HG02970 (cell line): Measurements from ENCODE around the gene STK4.

Experiments
- ATAC-seq: cut with Tn5 transposase; IDR thresholded peaks from one replicate; pipeline ENCODE4 v1.9.1; 2021; ENCODE audit warnings: mild to moderate bottlenecking, moderate library complexity, moderate number of reproducible peaks; ENCODE audit not compliant: unreplicated experiment, low FRiP score

The STK4 gene

GRCh38 chr20:45103072-45103471, 136.8 kb downstream of the STK4 start:
- no peak for ATAC-seq

- no peak for ATAC-seq
Observed at GRCh38 chr20:45104786-45105185, 138.5 kb downstream of the STK4 start.

GRCh38 chr20:45105317-45105716, 139.0 kb downstream of the STK4 start:
- no peak for ATAC-seq

GRCh38 chr20:45109634-45110033, 143.3 kb downstream of the STK4 start:
- ATAC-seq = no peak

DNA sequence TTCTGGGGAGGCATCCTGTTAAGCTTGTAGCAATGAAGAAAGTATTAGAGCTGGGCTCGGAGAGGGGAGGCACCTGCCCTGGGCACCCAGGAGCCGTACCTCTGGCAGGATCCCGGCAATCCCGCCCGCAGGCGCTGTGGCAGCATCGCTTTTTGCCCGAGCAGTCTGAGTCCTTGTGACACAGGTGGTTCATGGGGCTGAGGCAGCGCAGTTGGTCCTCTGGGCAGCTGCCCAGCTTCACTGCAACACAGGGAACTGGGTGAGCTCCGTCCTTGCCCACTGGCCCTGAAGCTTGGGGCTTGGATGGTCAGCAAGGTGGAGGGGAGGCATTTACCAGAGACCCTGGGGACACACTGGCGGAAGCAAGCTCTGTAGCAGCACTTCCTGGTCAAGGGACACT, 144.0 kb downstream of the STK4 start:
- ATAC-seq = no peak

- no peak for ATAC-seq
Observed at GRCh38 chr20:45111285-45111684, 145.0 kb downstream of the STK4 start.

DNA sequence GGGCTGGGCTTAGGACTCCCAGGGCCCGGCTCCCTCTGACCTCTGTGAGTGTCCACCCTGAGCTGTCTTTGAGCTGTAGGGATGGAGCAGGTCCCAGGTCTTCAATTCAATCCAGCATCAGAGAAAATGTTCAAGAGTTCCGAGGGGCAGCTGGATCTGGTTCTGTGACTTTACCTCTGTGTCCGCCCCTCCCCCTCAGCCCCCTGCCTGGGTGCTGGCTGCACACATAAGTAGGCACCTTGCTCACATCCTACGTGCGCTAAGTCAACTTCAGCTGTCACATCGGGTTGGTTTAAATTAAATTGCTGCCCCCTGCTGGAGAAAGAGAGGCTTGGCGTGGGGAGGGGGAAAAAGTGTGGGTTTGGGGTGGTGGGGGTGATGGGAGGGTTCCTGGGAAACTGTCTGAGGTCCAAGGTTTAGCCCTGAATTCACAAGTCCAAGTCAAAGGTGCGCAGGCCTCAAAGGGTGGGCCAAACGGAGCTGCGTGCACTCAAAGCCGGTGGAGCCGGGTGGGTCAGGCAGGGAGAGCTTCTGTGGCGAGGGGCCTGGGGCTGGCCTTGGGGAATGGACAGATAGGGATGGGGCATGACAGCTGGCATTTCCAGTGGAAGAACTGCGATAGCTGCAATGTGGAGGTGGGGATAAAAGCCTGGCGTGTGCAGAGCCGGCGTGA, 145.6 kb downstream of the STK4 start:
- ATAC-seq = no peak

- ATAC-seq = no peak
Observed at GRCh38 chr20:45112754-45113153, 146.4 kb downstream of the STK4 start.

- ATAC-seq = no peak
Observed at GRCh38 chr20:45113865-45114264, 147.6 kb downstream of the STK4 start.

- no peak for ATAC-seq
Observed at GRCh38 chr20:45114465-45115385, 148.4 kb downstream of the STK4 start, which contains the start of gene WFDC5. Gene WFDC5 (minus strand): TSS chr20:45115174. CDS start chr20:45115083, 91 bp downstream.

DNA sequence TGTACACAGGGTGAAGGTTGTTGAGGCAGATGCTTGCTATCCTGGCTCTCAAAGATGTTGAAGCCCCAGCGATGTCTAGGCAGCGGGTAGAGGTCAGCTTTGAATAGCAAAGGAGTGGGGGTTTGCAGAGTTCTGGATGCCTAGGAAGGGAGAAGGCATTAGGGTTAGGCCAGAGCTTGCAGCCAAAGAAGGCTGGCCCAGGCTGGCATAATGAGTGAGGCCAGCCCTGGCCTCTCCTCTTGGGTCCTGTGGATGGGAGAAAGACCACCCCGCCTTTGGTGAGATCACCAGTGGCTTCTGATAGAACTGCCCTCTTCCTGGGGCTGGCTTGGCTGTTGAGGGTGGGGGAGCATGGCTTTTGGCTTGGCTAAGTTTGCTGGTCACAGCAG, 149.1 kb downstream of the STK4 start:
- no peak for ATAC-seq

GRCh38 chr20:45115829-45116228, 149.5 kb downstream of the STK4 start:
- no peak for ATAC-seq

GRCh38 chr20:45117581-45117980, 151.3 kb downstream of the STK4 start:
- ATAC-seq = no peak

DNA sequence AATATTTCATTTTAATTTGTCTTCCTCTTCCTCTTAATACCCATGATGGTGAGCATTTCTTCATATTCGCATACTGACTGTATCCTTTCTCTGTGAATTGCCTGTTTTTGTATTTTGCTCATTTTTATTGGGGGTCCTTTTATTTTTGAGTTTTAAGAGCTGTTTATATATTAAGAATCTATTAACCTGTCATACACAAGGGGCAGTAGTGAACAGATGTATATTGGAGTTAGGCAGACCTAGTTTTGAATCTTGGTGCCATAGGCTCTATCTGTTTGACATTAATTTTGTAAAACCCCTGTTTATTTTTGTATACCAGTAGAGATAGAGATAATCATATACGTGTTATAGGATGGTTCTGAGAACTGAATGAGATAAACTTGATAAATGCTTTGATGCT, 151.7 kb downstream of the STK4 start:
- no peak for ATAC-seq

DNA sequence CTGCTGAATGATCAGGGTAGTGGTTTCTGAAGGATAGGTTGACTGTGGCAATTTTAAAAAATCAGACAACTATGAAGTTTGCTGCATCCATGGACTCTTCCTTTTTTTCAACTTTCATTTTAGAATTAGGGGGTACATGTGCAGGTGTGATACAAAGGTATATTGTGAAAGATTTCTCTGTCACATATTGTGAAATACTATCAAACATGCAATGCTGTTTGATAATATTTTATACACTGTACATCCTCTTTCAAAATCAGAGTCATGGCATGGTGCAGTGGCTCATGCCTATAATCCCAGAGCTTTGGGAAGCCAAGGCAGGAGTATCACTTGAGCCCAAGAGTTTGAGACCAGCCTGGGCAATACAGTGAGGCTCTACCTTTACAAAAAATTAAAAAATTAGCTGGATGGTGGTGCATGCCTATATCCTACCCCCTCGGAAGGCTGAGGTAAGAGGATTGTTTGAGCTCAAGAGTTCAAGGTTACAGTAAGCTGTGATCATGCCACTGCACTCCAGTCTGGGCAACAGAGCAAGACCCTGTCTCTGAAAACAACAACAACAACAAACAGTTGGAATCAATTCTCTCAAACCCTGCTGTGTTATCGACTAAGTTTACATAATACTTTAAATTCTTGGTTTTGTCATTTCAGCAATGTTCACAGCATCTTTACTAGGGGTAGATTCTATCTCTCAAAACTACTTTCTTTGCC, 153.4 kb downstream of the STK4 start:
- ATAC-seq = no peak

GRCh38 chr20:45121388-45121787, 155.1 kb downstream of the STK4 start:
- no peak for ATAC-seq

- ATAC-seq = no peak
Observed at GRCh38 chr20:45124365-45124764, 158.1 kb downstream of the STK4 start, which contains the start of gene WFDC12. Gene WFDC12 (minus strand): TSS chr20:45124465. CDS start chr20:45124447, 18 bp downstream.

- no peak for ATAC-seq
Observed at GRCh38 chr20:45128099-45128498, 161.8 kb downstream of the STK4 start.
